ENCODE results near the gene MYBPC1.
"Not testable (repeated sequence)": the region's sequence is repeated elsewhere in the genome, so short reads cannot be mapped to it uniquely, and the experiment has no call there.

MYBPC1 gene

GRCh38 chr12:101594700-101595099 lies at the start of gene MYBPC1:
Gene MYBPC1 (plus strand): TSS chr12:101594971. CDS start chr12:101595071, 100 bp downstream.
- DNase-seq = no peak

GRCh38 chr12:101551362-101552114 lies 43.2 kb upstream of the MYBPC1 start:
- DNase-seq = no peak

GRCh38 chr12:101552277-101552676 lies 42.5 kb upstream of the MYBPC1 start:
- no peak for DNase-seq

GRCh38 chr12:101557094-101557493 lies 37.7 kb upstream of the MYBPC1 start:
- DNase-seq = no peak

GRCh38 chr12:101558726-101559125 lies 36.0 kb upstream of the MYBPC1 start:
- DNase-seq = not testable (repeated sequence)

GRCh38 chr12:101563212-101563611 lies 31.6 kb upstream of the MYBPC1 start:
- no peak for DNase-seq

GRCh38 chr12:101564912-101565311 lies 29.9 kb upstream of the MYBPC1 start:
- no peak for DNase-seq

GRCh38 chr12:101566318-101566717 lies 28.5 kb upstream of the MYBPC1 start:
- peak; percentile 0 for DNase-seq

GRCh38 chr12:101567918-101568317 lies 26.9 kb upstream of the MYBPC1 start:
- no peak for DNase-seq

- peak; percentile 27 for DNase-seq
Measured at GRCh38 chr12:101570047-101570446, 24.7 kb upstream of the MYBPC1 start.

- no peak for DNase-seq
Measured at GRCh38 chr12:101571105-101571504, 23.7 kb upstream of the MYBPC1 start.

GRCh38 chr12:101573743-101574142 lies 21.0 kb upstream of the MYBPC1 start:
- DNase-seq = no peak

GRCh38 chr12:101578417-101578816 lies 16.4 kb upstream of the MYBPC1 start:
- DNase-seq = no peak

GRCh38 chr12:101581190-101581589 lies 13.6 kb upstream of the MYBPC1 start:
- DNase-seq = no peak

GRCh38 chr12:101582937-101583336 lies 11.8 kb upstream of the MYBPC1 start:
- DNase-seq = no peak

GRCh38 chr12:101590383-101590782 lies 4.4 kb upstream of the MYBPC1 start:
- DNase-seq = no peak

- no peak for DNase-seq
Measured at GRCh38 chr12:101591781-101592180, 3.0 kb upstream of the MYBPC1 start.

- DNase-seq = no peak
Measured at GRCh38 chr12:101592448-101592847, 2.3 kb upstream of the MYBPC1 start.

GRCh38 chr12:101592921-101593320 lies 1.9 kb upstream of the MYBPC1 start:
- DNase-seq = peak; percentile 8

GRCh38 chr12:101596172-101596571 lies 1.4 kb downstream of the MYBPC1 start:
- DNase-seq = no peak

GRCh38 chr12:101597164-101597563 lies 2.4 kb downstream of the MYBPC1 start:
- DNase-seq = no peak

- DNase-seq = no peak
Measured at GRCh38 chr12:101598483-101598882, 3.7 kb downstream of the MYBPC1 start.

- DNase-seq = no peak
Measured at GRCh38 chr12:101599311-101599710, 4.5 kb downstream of the MYBPC1 start.

- no peak for DNase-seq
Measured at GRCh38 chr12:101599771-101600484, 5.2 kb downstream of the MYBPC1 start.

Measured in fibroblast of skin of right biceps (primary cell).